Tibial nerve (tissue), 4 donors: ENCODE results near the gene RETREG2. TPM values are rescaled to one million over a fixed set of nuclear protein-coding genes. Genes with fewer than 3 reads are reported as not detected.

ENCODE experiments used
- DNase-seq, 2 donors: peaks; one replicate each; pipeline ENCODE4 v3.0.0-alpha.2; 2019; ENCODE audit warnings: low spot score in 2 of 2
- H3K27ac ChIP-seq, 4 donors: fragments of 200-600 bp; sonication (generic) in 3 of 4; one replicate each; pipeline ENCODE4 v1.5.1; 2017 to 2019; ENCODE audit warnings: mild to moderate bottlenecking in 1 of 4
- H3K27me3 ChIP-seq, 2 donors: fragments of 200-600 bp; sonication (generic) in 1 of 2; one replicate each; pipeline versions ENCODE4 v1.5.1 to v1.6.0; 2017 to 2019
- H3K36me3 ChIP-seq, 3 donors: fragments of 200-600 bp; sonication (generic); one replicate each; pipeline ENCODE4 v1.5.1; 2018 to 2019
- H3K4me1 ChIP-seq, 4 donors: fragments of 200-600 bp; sonication (generic) in 3 of 4; one replicate each; pipeline ENCODE4 v1.5.1; 2017 to 2019
- H3K4me3 ChIP-seq, 4 donors: fragments of 200-600 bp; sonication (generic) in 3 of 4; one replicate each; pipeline ENCODE4 v1.5.1; 2017 to 2019; ENCODE audit warnings: mild to moderate bottlenecking in 1 of 4, moderate library complexity in 1 of 4
- H3K9me3 ChIP-seq, 4 donors: fragments of 200-600 bp; sonication (generic) in 3 of 4; one replicate each; pipeline ENCODE4 v1.5.1; 2017 to 2019
- EP300 ChIP-seq, 2 donors: sonication (generic); formaldehyde crosslinking; IDR thresholded peaks; one replicate each; pipeline ENCODE4 v1.6.1; 2017; ENCODE audit warnings: antibody characterized with exemption in 2 of 2, mild to moderate bottlenecking in 1 of 2
- POLR2A ChIP-seq, 2 donors: fragments of 450-650 bp; IDR thresholded peaks; one replicate each; pipeline ENCODE4 v1.6.1; 2017; ENCODE audit warnings: antibody characterized with exemption in 2 of 2, mild to moderate bottlenecking in 2 of 2, moderate library complexity in 2 of 2
- WGBS, 2 donors: methylation state at CpG; one replicate each; pipeline ENCODE4 v1.1.5; 2018; 5-methylcytosine and 5-hydroxymethylcytosine counted together
- total RNA-seq, 4 donors: library from RNA; depleted of rRNA; stranded (reverse); fragments of >200 nt; gene quantifications; one replicate each; pipeline ENCODE4 v1.1.0, GENCODE V29; 2016
- TF ChIP-seq, protein P1 (sequence below), 5 experiments: fragments of 200-600 bp in 3 of 5; fragments of 450-650 bp in 2 of 5; sonication (generic) in 3 of 5; IDR thresholded peaks; one replicate each; pipeline ENCODE4 v1.5.1; 2016 to 2019; ENCODE audit warnings: antibody characterized with exemption in 5 of 5, mild to moderate bottlenecking in 3 of 5, moderate library complexity in 2 of 5

The RETREG2 gene
- total RNA-seq, 4 donors from 2014 or later: 45.8 to 59.4 (median 54.3) TPM

DNA sequence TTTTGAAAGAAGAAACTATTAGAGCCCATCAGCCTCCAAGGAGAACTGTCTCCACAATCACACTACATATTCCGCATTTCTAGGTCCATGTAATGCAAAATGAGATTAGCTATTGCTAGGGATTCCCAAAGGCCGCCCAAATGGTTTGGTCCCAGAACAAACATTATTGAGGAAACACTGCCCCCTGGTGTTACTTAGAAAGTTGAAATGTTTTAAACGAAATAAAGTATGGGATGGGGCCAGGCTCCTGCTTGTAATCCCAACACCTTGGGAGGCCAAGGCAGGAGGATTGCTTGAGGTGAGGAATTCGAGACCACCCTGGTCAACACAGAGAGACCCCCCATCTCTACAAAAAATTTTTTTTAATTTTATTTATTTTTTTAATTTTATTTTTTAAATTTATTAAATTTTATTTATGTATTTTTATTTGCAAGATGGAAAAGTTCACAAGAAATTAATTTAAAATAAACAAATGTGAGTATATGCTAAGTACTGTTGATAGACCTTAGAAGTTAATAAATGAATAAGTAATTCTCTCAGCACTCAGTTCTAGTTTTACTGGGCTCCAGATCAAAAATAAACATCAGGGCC lies 22.9 kb upstream of the RETREG2 start:
- WGBS, 2 donors: 11% methylated on average over 4 of the region's 4 CpGs
- no peak overlapping the region for H3K4me3 ChIP-seq
- peaks cover 0 to 9% (median 5%) of the 10 kb centered on the region in 4 donors for H3K4me1 ChIP-seq
- TF ChIP-seq POLR2A (IDR thresholded peaks at IDR 0.05): no peak
- TF ChIP-seq, protein P1, sequence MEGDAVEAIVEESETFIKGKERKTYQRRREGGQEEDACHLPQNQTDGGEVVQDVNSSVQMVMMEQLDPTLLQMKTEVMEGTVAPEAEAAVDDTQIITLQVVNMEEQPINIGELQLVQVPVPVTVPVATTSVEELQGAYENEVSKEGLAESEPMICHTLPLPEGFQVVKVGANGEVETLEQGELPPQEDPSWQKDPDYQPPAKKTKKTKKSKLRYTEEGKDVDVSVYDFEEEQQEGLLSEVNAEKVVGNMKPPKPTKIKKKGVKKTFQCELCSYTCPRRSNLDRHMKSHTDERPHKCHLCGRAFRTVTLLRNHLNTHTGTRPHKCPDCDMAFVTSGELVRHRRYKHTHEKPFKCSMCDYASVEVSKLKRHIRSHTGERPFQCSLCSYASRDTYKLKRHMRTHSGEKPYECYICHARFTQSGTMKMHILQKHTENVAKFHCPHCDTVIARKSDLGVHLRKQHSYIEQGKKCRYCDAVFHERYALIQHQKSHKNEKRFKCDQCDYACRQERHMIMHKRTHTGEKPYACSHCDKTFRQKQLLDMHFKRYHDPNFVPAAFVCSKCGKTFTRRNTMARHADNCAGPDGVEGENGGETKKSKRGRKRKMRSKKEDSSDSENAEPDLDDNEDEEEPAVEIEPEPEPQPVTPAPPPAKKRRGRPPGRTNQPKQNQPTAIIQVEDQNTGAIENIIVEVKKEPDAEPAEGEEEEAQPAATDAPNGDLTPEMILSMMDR (IDR thresholded peaks at IDR 0.05): peak; percentile 27 to 81 (median 54)
- H3K27me3 ChIP-seq: no peaks in the 10 kb centered on the region
- DNase-seq: peak in 1 of 2 donors; percentile 63
- peaks cover 0 to 59% (median 0%) of the 10 kb centered on the region in 3 donors for H3K36me3 ChIP-seq
- H3K27ac ChIP-seq: no peak overlapping the region
- no peaks in the 10 kb centered on the region for H3K9me3 ChIP-seq

DNA sequence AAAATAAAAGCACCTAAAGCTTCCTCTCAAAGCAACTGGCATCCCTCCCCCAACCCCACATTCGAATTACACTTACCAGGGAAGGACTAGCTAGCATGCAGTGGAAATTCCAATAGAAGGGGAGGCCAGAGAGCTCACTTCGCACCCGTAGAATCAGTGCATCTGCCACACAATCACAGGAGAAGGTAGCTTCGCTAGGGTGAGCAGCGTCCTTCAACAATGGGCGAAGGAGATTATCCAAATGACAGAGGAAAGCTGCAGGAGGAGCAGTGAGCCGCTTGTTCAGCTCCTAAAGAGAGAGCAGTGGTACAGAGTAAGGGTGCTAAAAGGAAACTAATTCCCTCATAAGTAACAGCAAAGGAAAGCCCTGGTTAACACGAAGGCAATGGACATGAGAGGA lies 20.7 kb upstream of the RETREG2 start:
- Histone ChIP-seq H3K36me3 (peaks cover 0 to 50% (median 0%) of the 10 kb centered on the region in 3 donors), H3K9me3 (no peaks in the 10 kb centered on the region), H3K4me1 (peaks cover 0 to 15% (median 12%) of the 10 kb centered on the region in 4 donors), H3K27me3 (no peaks in the 10 kb centered on the region), H3K4me3 (no peak overlapping the region), H3K27ac (no peak overlapping the region)
- DNase-seq: no peak
- TF ChIP-seq POLR2A (IDR thresholded peaks at IDR 0.05) (no peak), EP300 (IDR thresholded peaks at IDR 0.05) (no peak)
- TF ChIP-seq, protein P1 (IDR thresholded peaks at IDR 0.05): no peak
- 81 to 82% methylated on average over 8 of the region's 8 CpGs for WGBS, 2 donors

DNA sequence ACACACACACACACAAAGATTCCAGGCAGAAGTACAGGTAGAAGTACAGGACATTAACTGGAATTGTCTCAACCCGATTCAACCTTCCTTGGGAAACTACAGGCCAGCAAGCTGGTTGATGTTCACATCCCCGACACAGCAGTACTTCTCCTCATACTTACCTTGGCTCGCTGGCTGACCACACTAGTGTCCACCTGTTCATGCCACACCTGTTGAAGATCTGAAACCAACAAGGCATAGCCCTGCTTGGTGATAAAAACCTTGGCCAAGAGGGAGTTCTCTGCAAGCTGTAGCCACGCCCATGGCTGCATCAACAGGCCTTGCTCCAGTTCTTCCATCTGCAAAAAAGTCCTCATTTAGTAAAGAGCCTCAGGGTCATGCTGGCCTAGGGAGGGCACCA lies 20.1 kb upstream of the RETREG2 start:
- no peak overlapping the region for H3K27ac ChIP-seq
- no peaks in the 10 kb centered on the region for H3K9me3 ChIP-seq
- no peak for TF ChIP-seq EP300 (IDR thresholded peaks at IDR 0.05)
- TF ChIP-seq, protein P1 (IDR thresholded peaks at IDR 0.05): no peak
- TF ChIP-seq POLR2A (IDR thresholded peaks at IDR 0.05): no peak
- peaks cover 0 to 44% (median 0%) of the 10 kb centered on the region in 3 donors for H3K36me3 ChIP-seq
- no peak for DNase-seq
- H3K4me1 ChIP-seq: peaks cover 0 to 15% (median 12%) of the 10 kb centered on the region in 4 donors
- WGBS, 2 donors: 93% methylated on average over 4 of the region's 4 CpGs
- no peaks in the 10 kb centered on the region for H3K27me3 ChIP-seq
- H3K4me3 ChIP-seq: no peak overlapping the region

DNA sequence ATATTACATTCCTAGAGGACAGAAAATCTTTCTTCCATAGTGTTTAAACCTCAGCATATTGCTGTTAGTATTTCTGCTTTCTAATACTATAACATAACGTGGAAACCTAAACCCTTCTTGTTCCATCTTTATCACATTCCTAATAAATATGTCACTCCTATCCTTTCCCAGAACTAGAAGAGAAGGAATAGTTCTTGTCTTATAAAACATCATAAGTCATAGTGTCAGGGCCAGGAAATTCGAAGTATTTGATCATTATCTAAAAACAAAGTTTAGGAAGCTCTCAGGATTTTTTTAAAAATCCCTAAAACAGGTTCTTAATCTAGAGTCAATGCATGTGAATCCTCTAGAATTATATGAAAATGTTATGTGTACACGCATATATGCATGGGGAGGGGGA lies 19.5 kb upstream of the RETREG2 start:
- H3K27me3 ChIP-seq: no peaks in the 10 kb centered on the region
- H3K9me3 ChIP-seq: no peaks in the 10 kb centered on the region
- H3K4me3 ChIP-seq: no peak overlapping the region
- no peak overlapping the region for H3K27ac ChIP-seq
- DNase-seq: no peak
- TF ChIP-seq, protein P1 (IDR thresholded peaks at IDR 0.05): no peak
- TF ChIP-seq POLR2A (IDR thresholded peaks at IDR 0.05) (no peak), EP300 (IDR thresholded peaks at IDR 0.05) (no peak)
- 87 to 90% methylated on average over 3 of the region's 3 CpGs for WGBS, 2 donors
- H3K36me3 ChIP-seq: peaks cover 0 to 38% (median 0%) of the 10 kb centered on the region in 3 donors
- H3K4me1 ChIP-seq: peaks cover 0 to 15% (median 12%) of the 10 kb centered on the region in 4 donors

DNA sequence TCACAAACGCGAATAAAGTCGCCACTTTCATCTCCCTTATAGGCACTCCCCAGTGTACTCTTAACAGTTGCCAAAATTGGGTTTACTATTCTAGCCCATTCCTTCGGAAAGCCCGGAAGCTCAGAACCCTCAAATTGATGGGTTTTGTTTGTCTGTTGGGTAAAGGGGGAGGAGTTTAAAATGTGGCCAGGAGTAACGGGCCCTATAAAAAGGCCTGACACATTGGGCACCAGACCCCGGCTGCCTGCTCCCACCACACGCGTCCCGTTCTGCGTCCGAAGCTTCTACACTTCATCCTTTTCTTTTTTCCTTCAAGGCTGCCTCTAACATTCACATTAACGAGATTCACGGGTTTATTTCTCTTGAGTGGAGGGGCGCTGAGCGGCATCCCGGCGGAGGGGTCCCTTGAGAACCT lies 18.3 kb upstream of the RETREG2 start:
- Histone ChIP-seq H3K36me3 (peaks cover 0 to 30% (median 0%) of the 10 kb centered on the region in 3 donors), H3K9me3 (no peaks in the 10 kb centered on the region), H3K4me3 (peak overlapping the region; percentile 71 to 83 (median 78)), H3K27ac (peak overlapping the region; percentile 91 to 99 (median 96)), H3K4me1 (peaks cover 0 to 15% (median 12%) of the 10 kb centered on the region in 4 donors), H3K27me3 (no peaks in the 10 kb centered on the region)
- TF ChIP-seq, protein P1 (IDR thresholded peaks at IDR 0.05): no peak
- TF ChIP-seq EP300 (IDR thresholded peaks at IDR 0.05) (no peak), POLR2A (IDR thresholded peaks at IDR 0.05) (no peak)
- WGBS, 2 donors: 3 to 6% methylated on average over 18 of the region's 18 CpGs
- DNase-seq: no peak
